Neural progenitor cell (in vitro differentiated cells): ENCODE data around the gene TTC27. TPM values are rescaled to one million over a fixed set of nuclear protein-coding genes. Genes with fewer than 3 reads are reported as not detected.

Experiments
- DNase-seq: peaks from one replicate; pipeline ENCODE4 v3.0.0-alpha.2; 2016; ENCODE audit warnings: low spot score
- H2AFZ ChIP-seq: fragments of 200-600 bp; sonication (generic); replicated peaks from 2 replicates; pipeline ENCODE4 v1.6.1; 2016; ENCODE audit warnings: antibody characterized with exemption
- H3F3A ChIP-seq: fragments of 200-600 bp; sonication (generic); 2 replicates; pipeline ENCODE4 v1.6.1; 2016; ENCODE audit warnings: antibody characterized with exemption, low read depth
- H3K27ac ChIP-seq: fragments of 200-600 bp; sonication (generic); 2 replicates; pipeline ENCODE4 v1.5.1; 2016; ENCODE audit warnings: mild to moderate bottlenecking
- H3K27me3 ChIP-seq: fragments of 200-600 bp; sonication (generic); 2 replicates; pipeline ENCODE4 v1.6.1; 2016; ENCODE audit warnings: mild to moderate bottlenecking, moderate library complexity
- H3K36me3 ChIP-seq: fragments of 200-600 bp; sonication (generic); 2 replicates; pipeline ENCODE4 v1.5.1; 2016
- H3K4me1 ChIP-seq: fragments of 200-600 bp; sonication (generic); 2 replicates; pipeline ENCODE4 v1.6.1; 2016; ENCODE audit warnings: mixed run types
- H3K4me2 ChIP-seq: fragments of 200-600 bp; sonication (generic); 2 replicates; pipeline ENCODE4 v1.6.1; 2016
- H3K4me3 ChIP-seq: fragments of 200-600 bp; sonication (generic); 2 replicates; pipeline ENCODE4 v1.5.1; 2016
- H3K79me2 ChIP-seq: fragments of 200-600 bp; sonication (generic); 2 replicates; pipeline ENCODE4 v1.6.1; 2016; ENCODE audit warnings: low read depth
- H3K9ac ChIP-seq: fragments of 200-600 bp; sonication (generic); 2 replicates; pipeline ENCODE4 v1.6.1; 2016
- H3K9me3 ChIP-seq: fragments of 200-600 bp; sonication (generic); 2 replicates; pipeline ENCODE4 v1.5.1; 2016; ENCODE audit warnings: low read depth
- H4K20me1 ChIP-seq: fragments of 200-600 bp; sonication (generic); 2 replicates; pipeline ENCODE4 v1.6.1; 2016; ENCODE audit warnings: low read depth
- H3K27ac Mint-ChIP-seq: 3 replicates; pipeline ENCODE4 v1.8.0; 2021; ENCODE audit warnings: mixed read lengths
- H3K27me3 Mint-ChIP-seq: 2 replicates; pipeline ENCODE4 v1.8.0; 2022; ENCODE audit warnings: low read depth, mild to moderate bottlenecking, inconsistent platforms, moderate library complexity, mixed read lengths; ENCODE audit not compliant: insufficient read depth
- H3K36me3 Mint-ChIP-seq: 3 replicates; pipeline ENCODE4 v1.8.0; 2021; ENCODE audit warnings: mixed read lengths
- H3K4me1 Mint-ChIP-seq: 3 replicates; pipeline ENCODE4 v1.8.0; 2021; ENCODE audit warnings: mixed read lengths
- H3K4me3 Mint-ChIP-seq: 3 replicates; pipeline ENCODE4 v1.8.0; 2021; ENCODE audit warnings: mild to moderate bottlenecking, moderate library complexity, mixed read lengths
- H3K9me3 Mint-ChIP-seq: 3 replicates; pipeline ENCODE4 v1.8.0; 2020; ENCODE audit warnings: mixed read lengths
- CTCF ChIP-seq: fragments of 200-600 bp; sonication (generic); IDR thresholded peaks from 2 replicates; pipeline ENCODE4 v1.5.1; 2017; ENCODE audit warnings: antibody characterized with exemption, mild to moderate bottlenecking
- EZH2 ChIP-seq: fragments of 200-600 bp; sonication (generic); IDR thresholded peaks from 2 replicates; pipeline ENCODE4 v1.6.1; 2017; ENCODE audit warnings: antibody characterized with exemption, mild to moderate bottlenecking, moderate library complexity
- EZH2phosphoT487 ChIP-seq: fragments of 200-600 bp; sonication (generic); IDR thresholded peaks from 2 replicates; pipeline ENCODE4 v1.6.1; 2017; ENCODE audit warnings: antibody characterized with exemption
- total RNA-seq: library from RNA; depleted of rRNA; stranded (reverse); fragments of >200 nt; gene quantifications from 2 replicates; pipeline ENCODE4 v1.2.3, GENCODE V29; 2015; ENCODE audit warnings: low replicate concordance

Gene TTC27
- total RNA-seq, 1 donor from 2014 or later, result 32.5 TPM

GRCh38 chr2:32696439-32696838 is 68.6 kb downstream of the TTC27 start:
- no peaks in the 10 kb centered on the region for H3F3A ChIP-seq
- no peak overlapping the region for H3K9ac ChIP-seq
- H2AFZ ChIP-seq, result no peak overlapping the region
- no peak for TF ChIP-seq CTCF
- no peak for TF ChIP-seq EZH2phosphoT487
- TF ChIP-seq EZH2, result no peak
- H3K4me3 ChIP-seq, result no peak overlapping the region
- H4K20me1 ChIP-seq, result no peaks in the 10 kb centered on the region
- Mint-ChIP-seq H3K4me1 (no peaks in the 10 kb centered on the region), H3K36me3 (no peaks in the 10 kb centered on the region), H3K4me3 (no peak overlapping the region), H3K27ac (no peak overlapping the region), H3K27me3 (no peaks in the 10 kb centered on the region), H3K9me3 (no peaks in the 10 kb centered on the region)
- no peaks in the 10 kb centered on the region for H3K9me3 ChIP-seq
- no peak for DNase-seq
- no peak overlapping the region for H3K27ac ChIP-seq
- H3K79me2 ChIP-seq, result no peaks in the 10 kb centered on the region
- H3K4me1 ChIP-seq, result peaks cover 15% of the 10 kb centered on the region
- H3K36me3 ChIP-seq, result no peaks in the 10 kb centered on the region
- H3K27me3 ChIP-seq, result no peaks in the 10 kb centered on the region
- no peak overlapping the region for H3K4me2 ChIP-seq

GRCh38 chr2:32697156-32697555 is 69.3 kb downstream of the TTC27 start:
- Histone ChIP-seq H3K9me3 (no peaks in the 10 kb centered on the region), H3K4me3 (no peak overlapping the region), H3K4me2 (no peak overlapping the region), H3F3A (no peaks in the 10 kb centered on the region), H3K9ac (no peak overlapping the region), H3K4me1 (peaks cover 15% of the 10 kb centered on the region), H2AFZ (no peak overlapping the region), H3K27me3 (no peaks in the 10 kb centered on the region), H3K27ac (no peak overlapping the region), H4K20me1 (no peaks in the 10 kb centered on the region), H3K79me2 (no peaks in the 10 kb centered on the region), H3K36me3 (no peaks in the 10 kb centered on the region)
- TF ChIP-seq CTCF (no peak), EZH2phosphoT487 (no peak), EZH2 (no peak)
- H3K27ac Mint-ChIP-seq, result no peak overlapping the region
- no peaks in the 10 kb centered on the region for H3K36me3 Mint-ChIP-seq
- H3K9me3 Mint-ChIP-seq, result no peaks in the 10 kb centered on the region
- H3K4me1 Mint-ChIP-seq, result no peaks in the 10 kb centered on the region
- no peak for DNase-seq
- H3K27me3 Mint-ChIP-seq, result no peaks in the 10 kb centered on the region
- no peak overlapping the region for H3K4me3 Mint-ChIP-seq

GRCh38 chr2:32699151-32699550 is 71.3 kb downstream of the TTC27 start:
- Mint-ChIP-seq H3K36me3 (peaks cover 3% of the 10 kb centered on the region), H3K27me3 (no peaks in the 10 kb centered on the region), H3K4me1 (no peaks in the 10 kb centered on the region), H3K27ac (no peak overlapping the region), H3K4me3 (no peak overlapping the region), H3K9me3 (no peaks in the 10 kb centered on the region)
- no peaks in the 10 kb centered on the region for H3K36me3 ChIP-seq
- peaks cover 15% of the 10 kb centered on the region for H3K4me1 ChIP-seq
- TF ChIP-seq EZH2 (no peak), EZH2phosphoT487 (no peak), CTCF (no peak)
- no peak overlapping the region for H3K27ac ChIP-seq
- no peak for DNase-seq
- H3K4me2 ChIP-seq, result peak overlapping the region; percentile 3
- H4K20me1 ChIP-seq, result no peaks in the 10 kb centered on the region
- H3K79me2 ChIP-seq, result no peaks in the 10 kb centered on the region
- no peak overlapping the region for H2AFZ ChIP-seq
- H3K27me3 ChIP-seq, result no peaks in the 10 kb centered on the region
- H3K9ac ChIP-seq, result no peak overlapping the region
- no peak overlapping the region for H3K4me3 ChIP-seq
- no peaks in the 10 kb centered on the region for H3F3A ChIP-seq
- no peaks in the 10 kb centered on the region for H3K9me3 ChIP-seq

- H3K4me2 ChIP-seq, result no peak overlapping the region
- Mint-ChIP-seq H3K27ac (no peak overlapping the region), H3K4me3 (no peak overlapping the region), H3K36me3 (peaks cover 4% of the 10 kb centered on the region), H3K9me3 (no peaks in the 10 kb centered on the region), H3K4me1 (no peaks in the 10 kb centered on the region), H3K27me3 (no peaks in the 10 kb centered on the region)
- H4K20me1 ChIP-seq, result no peaks in the 10 kb centered on the region
- DNase-seq, result no peak
- H3F3A ChIP-seq, result no peaks in the 10 kb centered on the region
- H3K4me3 ChIP-seq, result no peak overlapping the region
- H2AFZ ChIP-seq, result no peak overlapping the region
- peaks cover 15% of the 10 kb centered on the region for H3K4me1 ChIP-seq
- TF ChIP-seq EZH2, result no peak
- no peak for TF ChIP-seq EZH2phosphoT487
- TF ChIP-seq CTCF, result no peak
- no peaks in the 10 kb centered on the region for H3K36me3 ChIP-seq
- no peak overlapping the region for H3K9ac ChIP-seq
- no peaks in the 10 kb centered on the region for H3K79me2 ChIP-seq
- no peak overlapping the region for H3K27ac ChIP-seq
- H3K27me3 ChIP-seq, result no peaks in the 10 kb centered on the region
- H3K9me3 ChIP-seq, result no peaks in the 10 kb centered on the region
Measured at GRCh38 chr2:32701806-32702205, 74.0 kb downstream of the TTC27 start.
